Osteocyte (in vitro differentiated cells): ENCODE data around the gene YWHAQ. TPM values are rescaled to one million over a fixed set of nuclear protein-coding genes. Genes with fewer than 3 reads are reported as not detected.
"Not testable (repeated sequence)": the region's sequence is repeated elsewhere in the genome, so short reads cannot be mapped to it uniquely, and the experiment has no call there.

Source experiments
- DNase-seq: peaks from one replicate; pipeline ENCODE4 v3.0.0; 2021; ENCODE audit warnings: mixed read lengths; ENCODE audit not compliant: unreplicated experiment; ENCODE audit errors: extremely low spot score
- H3K27ac Mint-ChIP-seq: one replicate; pipeline ENCODE4 v1.8.0; 2021; ENCODE audit warnings: mild to moderate bottlenecking, mixed read lengths; ENCODE audit not compliant: unreplicated experiment
- H3K27me3 Mint-ChIP-seq: one replicate; pipeline ENCODE4 v1.8.0; 2021; ENCODE audit warnings: mixed read lengths; ENCODE audit not compliant: unreplicated experiment
- H3K36me3 Mint-ChIP-seq: one replicate; pipeline ENCODE4 v1.8.0; 2021; ENCODE audit warnings: mixed read lengths; ENCODE audit not compliant: unreplicated experiment
- H3K4me1 Mint-ChIP-seq: one replicate; pipeline ENCODE4 v1.8.0; 2021; ENCODE audit warnings: mixed read lengths; ENCODE audit not compliant: unreplicated experiment
- H3K4me3 Mint-ChIP-seq: one replicate; pipeline ENCODE4 v1.8.0; 2021; ENCODE audit warnings: mild to moderate bottlenecking, moderate library complexity, mixed read lengths; ENCODE audit not compliant: unreplicated experiment
- H3K9me3 Mint-ChIP-seq: one replicate; pipeline ENCODE4 v1.8.0; 2021; ENCODE audit warnings: mixed read lengths; ENCODE audit not compliant: unreplicated experiment
- CTCF ChIP-seq: fragments of 200-600 bp; sonication (generic); IDR thresholded peaks from 2 replicates; pipeline ENCODE4 v1.5.0; 2021; ENCODE audit warnings: antibody characterized with exemption, mild to moderate bottlenecking, moderate library complexity
- total RNA-seq: library from RNA; stranded (reverse); gene quantifications from 2 replicates; pipeline ENCODE4 v1.2.1, GENCODE V29; 2021

Gene YWHAQ
- total RNA-seq, 1 donor from 2014 or later = 296 TPM

- peaks cover 37% of the 10 kb centered on the region for H3K4me1 Mint-ChIP-seq
- DNase-seq = no peak
- no peaks in the 10 kb centered on the region for H3K9me3 Mint-ChIP-seq
Measured at GRCh38 chr2:9592699-9593098, 38.1 kb downstream of the YWHAQ start.

GRCh38 chr2:9590641-9591040, 40.2 kb downstream of the YWHAQ start:
- Mint-ChIP-seq H3K36me3 (peaks cover 38% of the 10 kb centered on the region), H3K27me3 (no peaks in the 10 kb centered on the region), H3K27ac (no peak overlapping the region), H3K4me3 (no peak overlapping the region), H3K9me3 (no peaks in the 10 kb centered on the region), H3K4me1 (peaks cover 27% of the 10 kb centered on the region)
- no peak for TF ChIP-seq CTCF
- DNase-seq = no peak

More at GRCh38 chr2:9592699-9593098, 38.1 kb downstream of the YWHAQ start:
- TF ChIP-seq CTCF = no peak
- Mint-ChIP-seq H3K4me3 (no peak overlapping the region), H3K36me3 (peaks cover 21% of the 10 kb centered on the region), H3K27ac (peak overlapping the region; percentile 69), H3K27me3 (no peaks in the 10 kb centered on the region)

- no peaks in the 10 kb centered on the region for H3K27me3 Mint-ChIP-seq
- TF ChIP-seq CTCF = no peak
- H3K36me3 Mint-ChIP-seq = peaks cover 50% of the 10 kb centered on the region
- no peak for DNase-seq
- no peak overlapping the region for H3K4me3 Mint-ChIP-seq
- no peaks in the 10 kb centered on the region for H3K9me3 Mint-ChIP-seq
- H3K27ac Mint-ChIP-seq = no peak overlapping the region
- H3K4me1 Mint-ChIP-seq = peaks cover 5% of the 10 kb centered on the region
Measured at GRCh38 chr2:9586465-9586864, 44.3 kb downstream of the YWHAQ start.

- no peak for TF ChIP-seq CTCF
- Mint-ChIP-seq H3K27ac (peak overlapping the region; percentile 32), H3K36me3 (peaks cover 54% of the 10 kb centered on the region), H3K9me3 (no peaks in the 10 kb centered on the region), H3K4me1 (peaks cover 5% of the 10 kb centered on the region), H3K27me3 (no peaks in the 10 kb centered on the region), H3K4me3 (no peak overlapping the region)
- DNase-seq = no peak
Measured at GRCh38 chr2:9585486-9585885, 45.3 kb downstream of the YWHAQ start.

GRCh38 chr2:9584902-9585301, 45.9 kb downstream of the YWHAQ start:
- H3K9me3 Mint-ChIP-seq, H3K4me3 Mint-ChIP-seq, DNase-seq, H3K27me3 Mint-ChIP-seq, H3K4me1 Mint-ChIP-seq: not testable (repeated sequence)
- Mint-ChIP-seq H3K27ac (peak overlapping the region; percentile 32), H3K36me3 (peaks cover 52% of the 10 kb centered on the region)

GRCh38 chr2:9582624-9583023, 48.2 kb downstream of the YWHAQ start:
- Mint-ChIP-seq H3K4me1 (peaks cover 8% of the 10 kb centered on the region), H3K36me3 (peaks cover 44% of the 10 kb centered on the region), H3K27ac (no peak overlapping the region), H3K27me3 (no peaks in the 10 kb centered on the region), H3K4me3 (no peak overlapping the region), H3K9me3 (no peaks in the 10 kb centered on the region)
- no peak for DNase-seq
- TF ChIP-seq CTCF = no peak
